ENCODE data around the gene SH2D1A.

DNA sequence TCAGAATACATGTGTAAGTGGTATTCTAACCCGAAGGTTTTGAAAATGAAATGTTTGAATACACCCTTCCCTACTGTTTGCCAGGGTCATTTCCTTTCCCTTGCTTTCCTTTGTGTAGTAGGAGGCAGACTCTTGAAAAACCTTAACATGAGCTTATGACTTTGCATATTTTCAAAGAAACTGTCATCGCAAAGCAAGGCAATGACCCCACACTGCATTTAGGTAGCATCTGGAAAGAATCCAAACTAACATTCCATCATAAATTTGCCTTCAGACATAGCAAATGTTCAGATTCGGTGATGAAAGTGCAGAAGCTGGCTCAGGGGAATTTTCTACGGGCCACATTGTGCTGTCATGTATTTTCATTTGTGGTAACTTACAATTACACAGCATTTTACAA is 32.3 kb downstream of the SH2D1A start:
- TF ChIP-seq, protein P1, sequence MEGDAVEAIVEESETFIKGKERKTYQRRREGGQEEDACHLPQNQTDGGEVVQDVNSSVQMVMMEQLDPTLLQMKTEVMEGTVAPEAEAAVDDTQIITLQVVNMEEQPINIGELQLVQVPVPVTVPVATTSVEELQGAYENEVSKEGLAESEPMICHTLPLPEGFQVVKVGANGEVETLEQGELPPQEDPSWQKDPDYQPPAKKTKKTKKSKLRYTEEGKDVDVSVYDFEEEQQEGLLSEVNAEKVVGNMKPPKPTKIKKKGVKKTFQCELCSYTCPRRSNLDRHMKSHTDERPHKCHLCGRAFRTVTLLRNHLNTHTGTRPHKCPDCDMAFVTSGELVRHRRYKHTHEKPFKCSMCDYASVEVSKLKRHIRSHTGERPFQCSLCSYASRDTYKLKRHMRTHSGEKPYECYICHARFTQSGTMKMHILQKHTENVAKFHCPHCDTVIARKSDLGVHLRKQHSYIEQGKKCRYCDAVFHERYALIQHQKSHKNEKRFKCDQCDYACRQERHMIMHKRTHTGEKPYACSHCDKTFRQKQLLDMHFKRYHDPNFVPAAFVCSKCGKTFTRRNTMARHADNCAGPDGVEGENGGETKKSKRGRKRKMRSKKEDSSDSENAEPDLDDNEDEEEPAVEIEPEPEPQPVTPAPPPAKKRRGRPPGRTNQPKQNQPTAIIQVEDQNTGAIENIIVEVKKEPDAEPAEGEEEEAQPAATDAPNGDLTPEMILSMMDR (IDR thresholded peaks at IDR 0.05): no peak
- TF ChIP-seq POLR2AphosphoS5 (IDR thresholded peaks at IDR 0.05; ENCODE audit: insufficient read depth in 1 of 2, low read depth in 1 of 2): no peak
- no peak for TF ChIP-seq POLR2A (IDR thresholded peaks at IDR 0.05)

Measured in vagina (tissue), 2 donors.